ENCODE results near the gene TRMT44. TPM values are rescaled to one million over a fixed set of nuclear protein-coding genes. Genes with fewer than 3 reads are reported as not detected.

TRMT44 gene
- polyA plus RNA-seq, 1 donor (not counting 4 experiments of a cell fraction or from before 2014, with no cell fraction given), result 8.8 TPM

- FAIRE-seq (no peak), DNase-seq (ENCODE audit: low read depth, low spot score) (no peak)
- no peak overlapping the region for H3K4me2 ChIP-seq (ENCODE audit: control insufficient read depth, extremely low read depth, insufficient read depth, low read depth, low read length)
- no peak overlapping the region for H2AFZ ChIP-seq (ENCODE audit: control insufficient read depth, low read length)
- H3K4me1 ChIP-seq (ENCODE audit: control insufficient read depth, extremely low read depth, insufficient read depth, low read length), result no peaks in the 10 kb centered on the region
- TF ChIP-seq EZH2 (IDR thresholded peaks at IDR 0.05; ENCODE audit: low read length) (no peak), CTCF (optimal IDR thresholded peaks at IDR 0.05 in 1 of 3, IDR thresholded peaks at IDR 0.05 in 1 of 3, conservative IDR thresholded peaks at IDR 0.05 in 1 of 3; ENCODE audit: extremely low read depth in 1 of 3, insufficient read depth in 2 of 3, low read length in 3 of 3) (no peak)
- H3K9me1 ChIP-seq (ENCODE audit: control insufficient read depth, extremely low read depth, insufficient read depth, low read length), result no peaks in the 10 kb centered on the region
- H3K4me3 ChIP-seq (ENCODE audit: control insufficient read depth in 2 of 3, extremely low read depth in 1 of 3, insufficient read depth in 2 of 3, low read depth in 1 of 3, low read length in 3 of 3), result no peak overlapping the region
- no peaks in the 10 kb centered on the region for H4K20me1 ChIP-seq (ENCODE audit: control insufficient read depth, extremely low read depth, insufficient read depth, low read length)
- H3K9me3 ChIP-seq (ENCODE audit: control insufficient read depth, low read depth, low read length), result no peaks in the 10 kb centered on the region
- dilution Hi-C loops (cut with MboI; ENCODE audit: extremely low pct_ligation_motif_present, low sequenced_read_pairs), result no loop called here
- H3K79me2 ChIP-seq (ENCODE audit: control insufficient read depth, insufficient read depth, low read length), result no peaks in the 10 kb centered on the region
- H3K27ac ChIP-seq (ENCODE audit: control insufficient read depth, insufficient read depth, low read length), result no peak overlapping the region
- H3K9ac ChIP-seq (ENCODE audit: control insufficient read depth, extremely low read depth, insufficient read depth, low read length), result no peak overlapping the region
- no peaks in the 10 kb centered on the region for H3K36me3 ChIP-seq (ENCODE audit: control insufficient read depth in 2 of 2, extremely low read depth in 1 of 2, insufficient read depth in 2 of 2, low read length in 2 of 2)
- no peaks in the 10 kb centered on the region for H3K27me3 ChIP-seq (ENCODE audit: control insufficient read depth, extremely low read depth, insufficient read depth, low read length)
Observed at GRCh38 chr4:8522160-8523120, 81.9 kb downstream of the TRMT44 start.

DNA sequence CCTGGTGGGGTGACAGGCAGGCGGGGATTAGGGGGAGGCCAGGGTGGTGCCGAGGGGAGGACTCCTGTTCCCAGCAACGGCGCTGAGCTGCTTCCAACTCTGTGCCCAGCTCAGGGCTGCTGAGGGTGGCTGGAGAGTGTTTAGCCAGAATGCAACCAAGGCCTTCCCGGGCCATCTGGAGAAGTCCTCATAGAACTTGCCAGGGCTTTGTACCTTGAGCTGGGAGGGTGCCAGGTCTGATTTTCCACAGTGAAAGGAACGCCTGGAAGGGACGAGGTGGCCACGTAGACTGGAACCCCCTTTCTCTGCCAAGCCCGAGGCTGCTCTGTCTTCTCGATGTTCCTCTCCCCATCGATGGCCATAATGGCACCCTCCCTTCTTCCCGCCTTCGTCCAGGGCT lies 82.6 kb downstream of the TRMT44 start:
- Histone ChIP-seq H3K4me3 (ENCODE audit: control insufficient read depth in 2 of 3, extremely low read depth in 1 of 3, insufficient read depth in 2 of 3, low read depth in 1 of 3, low read length in 3 of 3) (no peak overlapping the region), H4K20me1 (ENCODE audit: control insufficient read depth, extremely low read depth, insufficient read depth, low read length) (no peaks in the 10 kb centered on the region), H3K9me3 (ENCODE audit: control insufficient read depth, low read depth, low read length) (no peaks in the 10 kb centered on the region), H3K27me3 (ENCODE audit: control insufficient read depth, extremely low read depth, insufficient read depth, low read length) (no peaks in the 10 kb centered on the region), H3K9me1 (ENCODE audit: control insufficient read depth, extremely low read depth, insufficient read depth, low read length) (no peaks in the 10 kb centered on the region), H3K9ac (ENCODE audit: control insufficient read depth, extremely low read depth, insufficient read depth, low read length) (no peak overlapping the region), H3K27ac (ENCODE audit: control insufficient read depth, insufficient read depth, low read length) (no peak overlapping the region), H3K4me2 (ENCODE audit: control insufficient read depth, extremely low read depth, insufficient read depth, low read depth, low read length) (no peak overlapping the region), H2AFZ (ENCODE audit: control insufficient read depth, low read length) (no peak overlapping the region), H3K36me3 (ENCODE audit: control insufficient read depth in 2 of 2, extremely low read depth in 1 of 2, insufficient read depth in 2 of 2, low read length in 2 of 2) (no peaks in the 10 kb centered on the region), H3K79me2 (ENCODE audit: control insufficient read depth, insufficient read depth, low read length) (no peaks in the 10 kb centered on the region), H3K4me1 (ENCODE audit: control insufficient read depth, extremely low read depth, insufficient read depth, low read length) (no peaks in the 10 kb centered on the region)
- no peak for FAIRE-seq
- dilution Hi-C loops (cut with MboI; ENCODE audit: extremely low pct_ligation_motif_present, low sequenced_read_pairs), result no loop called here
- TF ChIP-seq EZH2 (IDR thresholded peaks at IDR 0.05; ENCODE audit: low read length), result no peak
- no peak for TF ChIP-seq CTCF (optimal IDR thresholded peaks at IDR 0.05 in 1 of 3, IDR thresholded peaks at IDR 0.05 in 1 of 3, conservative IDR thresholded peaks at IDR 0.05 in 1 of 3; ENCODE audit: extremely low read depth in 1 of 3, insufficient read depth in 2 of 3, low read length in 3 of 3)
- DNase-seq (ENCODE audit: low read depth, low spot score), result no peak
